ENCODE results near the gene SLC9A9. TPM values are rescaled to one million over a fixed set of nuclear protein-coding genes. Genes with fewer than 3 reads are reported as not detected.
A peak's percentile ranks its signal among the peaks of the same experiment; 100 is the strongest.

The SLC9A9 gene
- total RNA-seq, 1 donor from 2014 or later = 4.9 TPM

GRCh38 chr3:143551761-143552160, 296.5 kb downstream of the SLC9A9 start:
- no peaks in the 10 kb centered on the region for H3K9me3 ChIP-seq (replicated peaks)
- no peaks in the 10 kb centered on the region for H3K27me3 ChIP-seq (ENCODE audit: low read depth)
- H3K27ac ChIP-seq (replicated peaks) = no peak overlapping the region
- no peak for DNase-seq
- TF ChIP-seq, protein P1, sequence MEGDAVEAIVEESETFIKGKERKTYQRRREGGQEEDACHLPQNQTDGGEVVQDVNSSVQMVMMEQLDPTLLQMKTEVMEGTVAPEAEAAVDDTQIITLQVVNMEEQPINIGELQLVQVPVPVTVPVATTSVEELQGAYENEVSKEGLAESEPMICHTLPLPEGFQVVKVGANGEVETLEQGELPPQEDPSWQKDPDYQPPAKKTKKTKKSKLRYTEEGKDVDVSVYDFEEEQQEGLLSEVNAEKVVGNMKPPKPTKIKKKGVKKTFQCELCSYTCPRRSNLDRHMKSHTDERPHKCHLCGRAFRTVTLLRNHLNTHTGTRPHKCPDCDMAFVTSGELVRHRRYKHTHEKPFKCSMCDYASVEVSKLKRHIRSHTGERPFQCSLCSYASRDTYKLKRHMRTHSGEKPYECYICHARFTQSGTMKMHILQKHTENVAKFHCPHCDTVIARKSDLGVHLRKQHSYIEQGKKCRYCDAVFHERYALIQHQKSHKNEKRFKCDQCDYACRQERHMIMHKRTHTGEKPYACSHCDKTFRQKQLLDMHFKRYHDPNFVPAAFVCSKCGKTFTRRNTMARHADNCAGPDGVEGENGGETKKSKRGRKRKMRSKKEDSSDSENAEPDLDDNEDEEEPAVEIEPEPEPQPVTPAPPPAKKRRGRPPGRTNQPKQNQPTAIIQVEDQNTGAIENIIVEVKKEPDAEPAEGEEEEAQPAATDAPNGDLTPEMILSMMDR (IDR thresholded peaks at IDR 0.05; ENCODE audit: borderline replicate concordance) = no peak
- intact Hi-C loops (cut with micrococcal nuclease) = no loop called here
- no peaks in the 10 kb centered on the region for H3K4me1 ChIP-seq
- no peak overlapping the region for H3K4me3 ChIP-seq
- H3K36me3 ChIP-seq = peaks cover 17% of the 10 kb centered on the region

GRCh38 chr3:143548861-143549497, 299.3 kb downstream of the SLC9A9 start:
- TF ChIP-seq, protein P1 (IDR thresholded peaks at IDR 0.05; ENCODE audit: borderline replicate concordance) = no peak
- no peaks in the 10 kb centered on the region for H3K27me3 ChIP-seq (ENCODE audit: low read depth)
- intact Hi-C loops (cut with micrococcal nuclease) = no loop called here

GRCh38 chr3:143548393-143548792, 299.9 kb downstream of the SLC9A9 start:
- Histone ChIP-seq H3K27me3 (ENCODE audit: low read depth) (no peaks in the 10 kb centered on the region), H3K4me1 (no peaks in the 10 kb centered on the region), H3K4me3 (no peak overlapping the region), H3K36me3 (peaks cover 17% of the 10 kb centered on the region), H3K27ac (replicated peaks) (no peak overlapping the region), H3K9me3 (replicated peaks) (peaks cover 12% of the 10 kb centered on the region)
- TF ChIP-seq, protein P1 (IDR thresholded peaks at IDR 0.05; ENCODE audit: borderline replicate concordance) = no peak
- no peak for DNase-seq
- intact Hi-C loops (cut with micrococcal nuclease) = no loop called here

More at GRCh38 chr3:143548861-143549497, 299.3 kb downstream of the SLC9A9 start:
- no peak overlapping the region for H3K4me3 ChIP-seq
- H3K36me3 ChIP-seq = peaks cover 17% of the 10 kb centered on the region
- H3K27ac ChIP-seq (replicated peaks) = no peak overlapping the region
- DNase-seq = no peak
- no peaks in the 10 kb centered on the region for H3K4me1 ChIP-seq
- peaks cover 9% of the 10 kb centered on the region for H3K9me3 ChIP-seq (replicated peaks)

DNA sequence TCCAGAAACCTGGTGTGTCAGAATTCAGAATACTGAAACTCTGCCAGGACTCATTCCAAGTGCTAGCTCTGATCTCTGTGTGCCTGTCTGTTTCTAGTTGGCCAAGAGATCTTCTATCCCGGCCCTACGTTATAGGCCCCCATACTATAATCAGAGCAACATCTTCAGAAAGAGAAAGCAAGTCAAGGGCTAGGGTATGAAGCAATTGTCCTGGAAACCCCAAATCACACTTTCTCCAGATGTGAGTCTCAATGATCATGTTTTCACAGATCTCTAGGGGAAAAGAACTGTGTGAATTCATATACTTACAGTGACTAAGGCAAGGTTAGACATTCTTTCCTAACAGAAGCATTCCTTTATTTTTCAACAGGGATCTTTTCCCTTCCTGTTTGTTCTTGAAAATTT, 309.7 kb downstream of the SLC9A9 start:
- intact Hi-C loops (cut with micrococcal nuclease) = no loop called here
- no peak overlapping the region for H3K4me3 ChIP-seq
- H3K4me1 ChIP-seq = peaks cover 10% of the 10 kb centered on the region
- peak overlapping the region; percentile 51 for H3K27ac ChIP-seq (replicated peaks)
- TF ChIP-seq, protein P1 (IDR thresholded peaks at IDR 0.05; ENCODE audit: borderline replicate concordance) = no peak
- no peaks in the 10 kb centered on the region for H3K27me3 ChIP-seq (ENCODE audit: low read depth)
- no peaks in the 10 kb centered on the region for H3K36me3 ChIP-seq
- no peaks in the 10 kb centered on the region for H3K9me3 ChIP-seq (replicated peaks)
- DNase-seq = no peak

- Histone ChIP-seq H3K4me1 (peaks cover 10% of the 10 kb centered on the region), H3K36me3 (no peaks in the 10 kb centered on the region), H3K27ac (replicated peaks) (peak overlapping the region; percentile 51), H3K9me3 (replicated peaks) (no peaks in the 10 kb centered on the region), H3K4me3 (no peak overlapping the region), H3K27me3 (ENCODE audit: low read depth) (no peaks in the 10 kb centered on the region)
- intact Hi-C loops (cut with micrococcal nuclease) = no loop called here
- TF ChIP-seq, protein P1 (IDR thresholded peaks at IDR 0.05; ENCODE audit: borderline replicate concordance) = no peak
- DNase-seq = no peak
These were observed 310.2 kb downstream of the SLC9A9 start for GRCh38 chr3:143538061-143538460.

All from left ventricle myocardium inferior (tissue), 1 donor.